ENCODE results near the gene PPP1R1B.
A peak's percentile ranks its signal among the peaks of the same experiment; 100 is the strongest.

DNA sequence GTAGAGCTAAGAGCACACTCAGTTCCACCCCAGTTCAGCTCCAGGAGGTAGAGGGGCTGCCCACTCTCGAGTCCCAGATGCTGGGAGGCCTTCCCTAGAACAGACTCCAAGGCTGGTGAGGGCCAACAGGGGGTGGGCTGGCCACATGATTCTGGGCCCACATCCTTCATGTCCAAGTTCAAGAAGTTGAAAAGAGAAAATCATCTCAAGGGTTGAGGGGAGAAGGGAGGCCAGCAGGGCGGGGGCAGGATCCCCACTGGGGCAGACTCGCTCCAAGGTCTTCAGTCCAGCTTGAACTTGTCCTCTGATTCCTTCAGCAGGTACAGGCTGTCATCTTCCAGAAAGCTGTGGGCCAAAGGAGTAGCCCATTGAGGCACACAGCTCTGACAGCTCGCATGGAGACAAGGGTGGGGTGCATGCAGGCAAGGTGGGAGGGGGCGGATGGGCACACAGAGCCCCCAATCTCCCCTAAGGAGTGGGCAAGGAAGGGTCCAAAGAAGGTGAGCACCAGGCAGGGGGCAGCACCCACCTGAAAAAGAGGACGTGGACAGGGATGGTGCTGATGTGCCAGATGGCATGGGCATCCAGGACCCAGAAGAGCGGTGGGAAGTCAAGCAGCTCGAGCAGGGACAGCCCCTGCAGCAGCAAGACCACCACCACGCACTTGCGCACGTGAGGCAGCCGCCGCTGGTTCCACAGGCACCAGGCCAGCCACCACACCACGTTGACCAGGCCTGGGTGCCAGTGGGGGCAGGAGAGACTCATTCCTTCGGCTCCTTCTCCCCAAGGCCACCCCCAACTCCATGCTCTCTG, 46.0 kb downstream of the PPP1R1B start:
- TF ChIP-seq, protein P1, sequence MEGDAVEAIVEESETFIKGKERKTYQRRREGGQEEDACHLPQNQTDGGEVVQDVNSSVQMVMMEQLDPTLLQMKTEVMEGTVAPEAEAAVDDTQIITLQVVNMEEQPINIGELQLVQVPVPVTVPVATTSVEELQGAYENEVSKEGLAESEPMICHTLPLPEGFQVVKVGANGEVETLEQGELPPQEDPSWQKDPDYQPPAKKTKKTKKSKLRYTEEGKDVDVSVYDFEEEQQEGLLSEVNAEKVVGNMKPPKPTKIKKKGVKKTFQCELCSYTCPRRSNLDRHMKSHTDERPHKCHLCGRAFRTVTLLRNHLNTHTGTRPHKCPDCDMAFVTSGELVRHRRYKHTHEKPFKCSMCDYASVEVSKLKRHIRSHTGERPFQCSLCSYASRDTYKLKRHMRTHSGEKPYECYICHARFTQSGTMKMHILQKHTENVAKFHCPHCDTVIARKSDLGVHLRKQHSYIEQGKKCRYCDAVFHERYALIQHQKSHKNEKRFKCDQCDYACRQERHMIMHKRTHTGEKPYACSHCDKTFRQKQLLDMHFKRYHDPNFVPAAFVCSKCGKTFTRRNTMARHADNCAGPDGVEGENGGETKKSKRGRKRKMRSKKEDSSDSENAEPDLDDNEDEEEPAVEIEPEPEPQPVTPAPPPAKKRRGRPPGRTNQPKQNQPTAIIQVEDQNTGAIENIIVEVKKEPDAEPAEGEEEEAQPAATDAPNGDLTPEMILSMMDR (conservative IDR thresholded peaks at IDR 0.05), result peak; percentile 33; the same call in 1 of the 2 replicates
- no peak for TF ChIP-seq EZH2 (IDR thresholded peaks at IDR 0.05; ENCODE audit: low read depth)

All from PC-9 (cell line).